Measurements from ENCODE around the gene EDIL3.

Gene EDIL3

DNA sequence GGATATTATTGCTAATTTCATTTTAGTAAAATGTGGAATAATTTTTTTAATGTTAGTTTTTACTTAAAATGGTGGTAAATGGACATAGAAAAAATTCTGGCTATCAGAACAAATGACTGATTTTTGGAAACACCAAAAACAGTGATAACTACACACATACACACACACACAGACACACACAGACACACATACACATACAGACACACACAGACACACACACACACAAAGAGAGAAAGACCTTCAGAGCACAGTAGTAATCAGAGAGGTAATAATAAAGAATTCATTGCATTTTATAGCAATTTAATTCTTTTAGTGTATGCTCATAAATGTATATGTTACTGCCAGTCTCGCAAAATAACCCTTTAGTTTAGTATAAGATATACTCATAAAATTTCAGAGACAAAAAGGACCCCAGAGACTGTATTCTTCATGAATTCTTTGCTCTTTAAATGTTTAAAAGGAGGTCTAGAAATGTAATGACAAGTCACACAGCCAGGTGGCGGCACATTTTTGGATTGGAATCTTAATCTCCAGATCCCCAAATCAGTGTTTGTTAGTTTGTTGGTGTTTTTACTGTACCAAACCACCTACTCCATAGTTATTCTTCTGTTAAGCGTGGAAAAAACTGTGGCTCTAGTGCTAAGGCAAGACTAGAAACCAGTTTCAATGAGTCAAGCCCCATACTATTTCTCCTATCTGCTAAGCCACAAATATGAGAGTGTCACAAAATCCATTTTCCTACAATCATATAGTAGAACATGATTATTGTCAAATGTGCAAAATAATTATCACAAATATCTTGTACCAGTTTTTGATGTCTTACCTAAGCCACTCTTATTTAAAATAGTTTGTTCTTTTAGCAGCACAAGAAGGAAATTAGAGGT lies 109.9 kb downstream of the EDIL3 start:
- H3K4me3 ChIP-seq: no peak overlapping the region
- H3K27me3 ChIP-seq (ENCODE audit: low read depth): no peaks in the 10 kb centered on the region
- no peaks in the 10 kb centered on the region for H3K36me3 ChIP-seq (replicated peaks)
- in situ Hi-C loops (cut with MboI; ENCODE audit: low sequenced_read_pairs): no loop called here
- no peaks in the 10 kb centered on the region for H3K4me1 ChIP-seq
- H3K9me3 ChIP-seq: no peaks in the 10 kb centered on the region
- DNase-seq (ENCODE audit: low spot score in 2 of 2): peak in 1 of 2 experiments; percentile 56

GRCh38 chr5:84273517-84273883 lies 111.2 kb downstream of the EDIL3 start:
- Histone ChIP-seq H3K27me3 (ENCODE audit: low read depth) (no peaks in the 10 kb centered on the region), H3K9me3 (no peaks in the 10 kb centered on the region), H3K36me3 (replicated peaks) (no peaks in the 10 kb centered on the region), H3K4me1 (no peaks in the 10 kb centered on the region), H3K4me3 (no peak overlapping the region)
- in situ Hi-C loops (cut with MboI; ENCODE audit: low sequenced_read_pairs): no loop called here
- DNase-seq (ENCODE audit: low spot score in 2 of 2): no peak

DNA sequence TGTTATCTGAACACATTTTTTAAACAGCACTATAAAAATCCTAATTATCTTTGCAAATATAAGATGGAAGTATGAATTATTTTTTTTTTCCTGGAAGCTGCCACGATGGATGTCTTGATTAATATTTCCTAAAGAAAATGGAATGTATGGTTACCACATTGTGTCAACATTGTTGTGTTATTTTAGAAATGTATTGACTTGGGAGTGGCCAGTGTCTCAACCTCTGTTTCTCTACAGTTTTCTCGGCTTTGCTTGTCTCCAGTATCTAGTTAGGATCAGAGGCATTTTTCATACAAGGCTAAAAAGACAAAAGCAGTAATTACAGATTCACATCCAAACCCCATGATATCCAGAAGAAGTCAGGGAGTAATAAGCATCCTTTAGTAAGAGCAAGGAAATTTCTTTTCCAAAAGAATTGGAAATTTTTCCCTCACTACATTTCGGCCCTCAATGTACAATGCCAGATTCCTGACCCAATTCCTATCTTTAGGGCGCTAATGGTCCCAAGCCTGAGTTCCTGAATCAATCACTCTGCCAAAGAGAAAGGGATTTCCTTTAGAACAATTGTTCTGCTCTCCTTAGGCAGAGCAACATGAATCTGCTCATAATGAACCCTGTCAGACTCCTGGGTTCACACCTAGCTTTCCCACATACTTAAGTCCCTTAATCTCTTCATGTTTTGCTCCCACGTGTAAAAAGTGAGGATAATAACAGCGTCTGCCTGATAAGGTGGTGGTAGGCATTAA lies 111.7 kb downstream of the EDIL3 start:
- no peak for DNase-seq (ENCODE audit: low spot score in 2 of 2)
- in situ Hi-C loops (cut with MboI; ENCODE audit: low sequenced_read_pairs): no loop called here

GRCh38 chr5:84265739-84266550 lies 118.7 kb downstream of the EDIL3 start:
- Histone ChIP-seq H3K27me3 (ENCODE audit: low read depth) (no peaks in the 10 kb centered on the region; the same call in 1 of the 2 replicates), H3K4me1 (no peaks in the 10 kb centered on the region), H3K9me3 (no peaks in the 10 kb centered on the region), H3K4me3 (no peak overlapping the region), H3K36me3 (replicated peaks) (no peaks in the 10 kb centered on the region)
- no peak for DNase-seq (ENCODE audit: low spot score in 2 of 2)
- in situ Hi-C loops (cut with MboI; ENCODE audit: low sequenced_read_pairs): no loop called here

More for the DNA sequence above, 111.7 kb downstream of the EDIL3 start:
- Histone ChIP-seq H3K9me3 (no peaks in the 10 kb centered on the region), H3K4me3 (no peak overlapping the region), H3K4me1 (no peaks in the 10 kb centered on the region), H3K27me3 (ENCODE audit: low read depth) (no peaks in the 10 kb centered on the region; the same call in 1 of the 2 replicates), H3K36me3 (replicated peaks) (no peaks in the 10 kb centered on the region)

DNA sequence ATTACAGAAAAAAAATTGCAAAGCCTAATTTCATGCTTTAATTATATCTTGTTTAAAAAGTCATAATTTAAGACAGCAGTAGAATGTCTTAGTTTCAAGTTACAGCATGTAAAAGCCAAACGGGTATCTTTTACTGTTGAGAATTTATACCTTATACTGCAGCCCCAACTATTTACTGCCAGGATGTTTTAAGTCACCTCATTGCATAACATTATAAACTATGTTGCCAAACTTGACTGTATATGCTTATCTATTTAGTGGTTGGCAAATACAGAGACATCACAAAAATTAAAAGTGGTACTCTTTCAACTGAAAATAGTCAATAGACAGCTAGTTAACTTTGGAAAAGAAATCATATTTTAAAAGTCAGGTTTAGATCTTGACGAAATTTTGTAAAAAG lies 119.5 kb downstream of the EDIL3 start:
- H3K4me3 ChIP-seq: no peak overlapping the region
- no peaks in the 10 kb centered on the region for H3K4me1 ChIP-seq
- no peaks in the 10 kb centered on the region for H3K36me3 ChIP-seq (replicated peaks)
- no peaks in the 10 kb centered on the region for H3K9me3 ChIP-seq
- in situ Hi-C loops (cut with MboI; ENCODE audit: low sequenced_read_pairs): no loop called here
- H3K27me3 ChIP-seq (ENCODE audit: low read depth): no peaks in the 10 kb centered on the region; the same call in 1 of the 2 replicates
- DNase-seq (ENCODE audit: low spot score in 2 of 2): no peak

DNA sequence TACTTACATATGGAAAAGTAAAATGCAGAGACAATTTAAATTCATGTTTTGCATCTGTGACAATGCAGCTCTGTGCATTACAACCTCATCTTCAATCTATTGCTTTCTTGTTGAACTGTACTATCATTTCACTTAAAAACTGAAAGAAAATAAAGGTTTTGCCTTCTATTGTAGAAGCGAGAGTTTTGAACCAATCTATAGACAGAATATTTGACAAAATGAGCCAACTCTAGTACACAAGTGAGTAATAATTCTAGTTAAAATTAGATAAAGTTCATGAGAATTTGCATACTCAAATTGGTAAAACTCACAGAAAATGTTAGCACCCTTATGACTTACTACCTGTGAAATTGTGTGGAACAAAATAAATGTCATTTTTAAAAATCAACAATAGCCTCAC lies 123.7 kb downstream of the EDIL3 start:
- Histone ChIP-seq H3K36me3 (replicated peaks) (no peaks in the 10 kb centered on the region), H3K4me1 (no peaks in the 10 kb centered on the region), H3K27me3 (ENCODE audit: low read depth) (no peaks in the 10 kb centered on the region; the same call in 1 of the 2 replicates), H3K4me3 (no peak overlapping the region), H3K9me3 (no peaks in the 10 kb centered on the region)
- DNase-seq (ENCODE audit: low spot score in 2 of 2): no peak
- in situ Hi-C loops (cut with MboI; ENCODE audit: low sequenced_read_pairs): no loop called here

- H3K9me3 ChIP-seq: no peaks in the 10 kb centered on the region
- no peaks in the 10 kb centered on the region; the same call in 1 of the 2 replicates for H3K27me3 ChIP-seq (ENCODE audit: low read depth)
- no peaks in the 10 kb centered on the region for H3K36me3 ChIP-seq (replicated peaks)
- in situ Hi-C loops (cut with MboI; ENCODE audit: low sequenced_read_pairs): no loop called here
- DNase-seq (ENCODE audit: low spot score in 2 of 2): no peak
- no peak overlapping the region for H3K4me3 ChIP-seq
- H3K4me1 ChIP-seq: no peaks in the 10 kb centered on the region
Measured at GRCh38 chr5:84260140-84260539, 124.5 kb downstream of the EDIL3 start.

DNA sequence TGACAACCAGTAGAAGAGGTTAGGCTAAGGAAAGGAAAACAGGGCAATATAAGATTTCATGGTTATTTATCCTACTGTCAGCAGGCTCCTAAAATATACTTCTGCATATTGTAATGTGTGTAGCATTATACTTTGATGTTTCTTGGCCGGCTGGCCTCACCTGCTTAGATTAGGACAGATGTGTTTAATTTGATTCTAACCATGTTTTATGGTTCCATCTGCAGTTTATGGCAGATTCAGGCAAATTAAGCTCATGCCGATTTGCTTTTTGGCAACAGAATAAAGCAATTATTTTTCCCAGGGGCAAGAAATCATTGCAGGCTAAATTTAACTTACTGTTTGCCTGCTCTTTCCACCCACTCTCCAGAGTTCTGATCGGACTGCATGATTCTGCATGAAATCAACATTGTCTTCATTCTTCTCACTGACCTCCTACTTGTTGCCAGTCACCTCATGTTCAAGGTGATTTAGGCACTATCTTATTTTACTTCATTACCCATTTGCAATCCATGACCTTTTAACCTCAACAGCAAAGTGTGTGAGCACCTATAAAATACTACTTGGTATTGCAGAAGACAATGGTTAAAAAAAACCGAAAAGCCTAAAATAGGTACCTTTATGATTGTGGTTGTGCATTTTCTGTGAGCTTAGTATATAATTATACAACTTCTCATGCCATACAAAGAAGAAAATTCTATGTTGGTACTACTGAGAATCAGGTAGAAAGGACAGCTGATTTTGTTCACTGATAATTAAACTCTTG lies 125.2 kb downstream of the EDIL3 start:
- Histone ChIP-seq H3K4me1 (no peaks in the 10 kb centered on the region), H3K27me3 (ENCODE audit: low read depth) (no peaks in the 10 kb centered on the region; the same call in 1 of the 2 replicates), H3K36me3 (replicated peaks) (no peaks in the 10 kb centered on the region), H3K9me3 (no peaks in the 10 kb centered on the region), H3K4me3 (no peak overlapping the region)
- DNase-seq (ENCODE audit: low spot score in 2 of 2): no peak
- in situ Hi-C loops (cut with MboI; ENCODE audit: low sequenced_read_pairs): no loop called here

- Histone ChIP-seq H3K4me1 (no peaks in the 10 kb centered on the region), H3K27me3 (ENCODE audit: low read depth) (no peaks in the 10 kb centered on the region; the same call in 1 of the 2 replicates), H3K9me3 (no peaks in the 10 kb centered on the region), H3K36me3 (replicated peaks) (no peaks in the 10 kb centered on the region), H3K4me3 (no peak overlapping the region)
- no peak for DNase-seq (ENCODE audit: low spot score in 2 of 2)
- in situ Hi-C loops (cut with MboI; ENCODE audit: low sequenced_read_pairs): no loop called here
Measured at GRCh38 chr5:84257061-84257460, 127.6 kb downstream of the EDIL3 start.

DNA sequence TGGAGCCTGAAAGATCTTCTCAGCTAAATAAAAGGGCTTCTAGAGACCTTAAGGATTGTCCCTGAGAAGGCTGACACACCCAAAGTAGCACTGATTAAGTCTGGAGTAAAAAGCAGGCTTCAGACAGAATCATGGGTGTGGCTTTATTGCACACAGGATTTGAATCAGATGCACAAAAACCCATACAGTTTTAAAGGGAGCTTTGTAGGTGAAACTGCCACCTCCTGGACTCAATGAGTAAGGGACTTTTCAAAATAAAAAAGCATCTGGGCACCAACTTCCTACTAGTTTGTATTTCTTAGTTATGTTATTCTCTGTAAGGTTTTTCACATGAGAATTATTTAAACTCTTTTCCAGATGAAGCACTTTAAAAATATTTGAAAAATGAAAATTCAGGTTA lies 129.4 kb downstream of the EDIL3 start:
- peak in 1 of 2 experiments; percentile 12 for DNase-seq (ENCODE audit: low spot score in 2 of 2)
- Histone ChIP-seq H3K36me3 (replicated peaks) (no peaks in the 10 kb centered on the region), H3K4me1 (no peaks in the 10 kb centered on the region), H3K27me3 (ENCODE audit: low read depth) (no peaks in the 10 kb centered on the region; the same call in 1 of the 2 replicates), H3K9me3 (no peaks in the 10 kb centered on the region), H3K4me3 (no peak overlapping the region)
- in situ Hi-C loops (cut with MboI; ENCODE audit: low sequenced_read_pairs): no loop called here

DNA sequence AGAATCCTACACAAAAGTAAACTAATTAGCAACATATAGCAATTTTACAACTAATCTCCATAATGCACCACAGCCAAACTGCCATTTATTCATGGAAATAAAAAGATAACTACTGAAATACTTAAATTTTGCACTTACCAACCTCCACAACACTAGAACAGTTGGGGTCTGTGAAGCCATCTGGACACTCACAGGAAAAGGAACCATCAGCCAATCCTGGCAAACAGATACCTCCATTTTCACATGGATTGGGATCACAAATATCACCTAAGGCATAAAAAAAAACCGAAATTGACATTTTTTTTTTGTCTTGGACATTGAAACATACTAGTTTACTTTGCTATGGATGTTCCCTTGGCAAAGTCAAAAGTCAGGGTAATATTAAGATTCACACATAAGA lies 130.7 kb downstream of the EDIL3 start:
- no peak overlapping the region for H3K4me3 ChIP-seq
- no peaks in the 10 kb centered on the region for H3K4me1 ChIP-seq
- in situ Hi-C loops (cut with MboI; ENCODE audit: low sequenced_read_pairs): no loop called here
- H3K36me3 ChIP-seq (replicated peaks): no peaks in the 10 kb centered on the region
- H3K27me3 ChIP-seq (ENCODE audit: low read depth): no peaks in the 10 kb centered on the region; the same call in 1 of the 2 replicates
- no peak for DNase-seq (ENCODE audit: low spot score in 2 of 2)
- H3K9me3 ChIP-seq: no peaks in the 10 kb centered on the region

DNA sequence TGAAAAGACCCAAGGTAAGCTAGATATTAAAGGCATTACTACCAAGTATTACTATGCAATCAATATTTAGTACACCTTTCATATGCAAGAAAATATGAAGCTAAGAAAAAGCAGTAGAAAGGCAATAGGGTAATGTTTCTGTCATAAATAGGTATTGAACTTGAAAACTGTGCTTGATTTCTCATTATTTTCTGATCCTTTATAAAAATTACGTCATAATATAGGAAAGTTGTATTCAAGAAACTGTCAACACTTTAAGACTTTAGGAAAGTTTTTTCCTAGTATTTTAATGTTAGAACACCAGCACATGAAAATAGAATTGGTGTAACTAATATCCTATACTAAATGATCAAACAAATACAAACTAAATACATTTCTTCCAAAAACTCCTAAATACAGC lies 133.2 kb downstream of the EDIL3 start:
- no peaks in the 10 kb centered on the region for H3K36me3 ChIP-seq (replicated peaks)
- in situ Hi-C loops (cut with MboI; ENCODE audit: low sequenced_read_pairs): no loop called here

More for the DNA sequence above, 133.2 kb downstream of the EDIL3 start:
- H3K4me3 ChIP-seq: no peak overlapping the region
- no peaks in the 10 kb centered on the region for H3K4me1 ChIP-seq
- H3K27me3 ChIP-seq (ENCODE audit: low read depth): no peaks in the 10 kb centered on the region
- DNase-seq (ENCODE audit: low spot score in 2 of 2): no peak
- no peaks in the 10 kb centered on the region for H3K9me3 ChIP-seq

All from HAP-1 (cell line).